HepG2 (cell line): ENCODE results near the gene PIM3. TPM values are rescaled to one million over a fixed set of nuclear protein-coding genes. Genes with fewer than 3 reads are reported as not detected.

ENCODE experiments used
- ASH2L ChIP-seq: fragments of 300-600, 200-600 bp; sonication (generic); IDR thresholded peaks from 2 replicates; pipeline ENCODE4 v1.7.0; 2017; ENCODE audit warnings: low read depth, mild to moderate bottlenecking, moderate library complexity, mixed read lengths, low read length; ENCODE audit not compliant: insufficient read length
- ATF1 ChIP-seq: IDR thresholded peaks from 2 replicates; pipeline ENCODE4 v1.6.1; 2016; ENCODE audit warnings: mild to moderate bottlenecking, control low read depth
- CBFB ChIP-seq: sonication (generic); formaldehyde crosslinking; IDR thresholded peaks from 2 replicates; pipeline ENCODE4 v1.4.0; 2020; ENCODE audit warnings: missing genetic modification reagents
- ETV6 ChIP-seq: sonication (generic); formaldehyde crosslinking; conservative IDR thresholded peaks from 2 replicates; pipeline ENCODE4 v1.4.0; 2020; ENCODE audit warnings: missing genetic modification reagents
- EZH2 ChIP-seq: conservative IDR thresholded peaks from 2 replicates; pipeline ENCODE4 v1.6.1; 2012; ENCODE audit warnings: mild to moderate bottlenecking, low read depth, low read length, moderate library complexity
- FOXK1 ChIP-seq: sonication (generic); formaldehyde crosslinking; IDR thresholded peaks from 2 replicates; pipeline ENCODE4 v1.4.0; 2020; ENCODE audit warnings: low read depth, missing genetic modification reagents, borderline replicate concordance
- KLF6 ChIP-seq: IDR thresholded peaks from 2 replicates; pipeline ENCODE4 v1.8.0; 2016; ENCODE audit warnings: missing biosample characterization, missing genetic modification reagents
- MIER3 ChIP-seq: IDR thresholded peaks from 2 replicates; pipeline ENCODE4 v1.6.1; 2016; ENCODE audit warnings: missing compliant biosample characterization, borderline replicate concordance
- NBN ChIP-seq: fragments of 450-650 bp; conservative IDR thresholded peaks from 2 replicates; pipeline ENCODE4 v1.6.1; 2017
- NFKBIZ ChIP-seq: IDR thresholded peaks from 2 replicates; pipeline ENCODE4 v1.6.1; 2018; ENCODE audit warnings: missing genetic modification reagents, missing compliant biosample characterization
- PAWR ChIP-seq: sonication (generic); formaldehyde crosslinking; IDR thresholded peaks from 2 replicates; pipeline ENCODE4 v1.4.0; 2020; ENCODE audit warnings: missing genetic modification reagents, mild to moderate bottlenecking, borderline replicate concordance
- POLR2AphosphoS2 ChIP-seq: IDR thresholded peaks from 2 replicates; pipeline ENCODE4 v1.6.1; 2011; ENCODE audit warnings: low read depth, low read length, improper control_type of control experiment
- RFX1 ChIP-seq: fragments of 450-650 bp; IDR thresholded peaks from 2 replicates; pipeline ENCODE4 v1.6.1; 2017
- RNF2 ChIP-seq: fragments of 450-650 bp; conservative IDR thresholded peaks from 2 replicates; pipeline ENCODE4 v1.6.1; 2016; ENCODE audit warnings: low read depth
- SKI ChIP-seq: fragments of 450-650 bp; IDR thresholded peaks from one replicate; pipeline ENCODE4 v1.6.1; 2018; ENCODE audit warnings: mild to moderate bottlenecking; ENCODE audit not compliant: partially characterized antibody
- ZNF367 ChIP-seq: sonication (generic); formaldehyde crosslinking; IDR thresholded peaks from 2 replicates; pipeline ENCODE4 v1.4.0; 2020; ENCODE audit warnings: missing genetic modification reagents, borderline replicate concordance
- ZNF552 ChIP-seq: sonication (generic); formaldehyde crosslinking; IDR thresholded peaks from 2 replicates; pipeline ENCODE4 v1.9.0; 2022; ENCODE audit warnings: missing genetic modification reagents, mild to moderate bottlenecking, borderline replicate concordance
- ZNF678 ChIP-seq: sonication (generic); formaldehyde crosslinking; IDR thresholded peaks from 2 replicates; pipeline ENCODE4 v1.4.0; 2020; ENCODE audit warnings: mild to moderate bottlenecking, missing genetic modification reagents
- ZSCAN21 ChIP-seq: sonication (generic); formaldehyde crosslinking; IDR thresholded peaks from 2 replicates; pipeline ENCODE4 v1.8.0; 2022; ENCODE audit warnings: mild to moderate bottlenecking, missing genetic modification reagents, moderate library complexity, borderline replicate concordance
- polyA plus RNA-seq, 8 experiments: library from polyadenylated mRNA; depleted of rRNA in 3 of 8; stranded (reverse) in 7 of 8; unstranded in 1 of 8; fragments of >200 nt; fragmentation: Illumina TruSeq in 4 of 8; extraction: Trizol in 4 of 8; gene quantifications; 2 replicates each; pipeline versions ENCODE4 v1.2.1 to v1.2.3, GENCODE V29; 2011 to 2016; ENCODE audit warnings: low read depth in 4 of 8, missing spikeins in 1 of 8, mixed read lengths in 1 of 8; ENCODE audit not compliant: insufficient read depth in 1 of 8
- total RNA-seq, 5 experiments: library from RNA; depleted of rRNA; stranded (reverse); fragments of >200 nt; fragmentation: Illumina TruSeq; extraction: Trizol; gene quantifications; 2 replicates each; pipeline ENCODE4 v1.2.3, GENCODE V29; 2016; ENCODE audit warnings: low read depth in 1 of 5
- TF ChIP-seq, protein P1 (sequence below): sonication (generic); formaldehyde crosslinking; IDR thresholded peaks from 2 replicates; pipeline ENCODE4 v1.8.0; 2022; ENCODE audit warnings: low read depth, missing genetic modification reagents
- TF ChIP-seq, protein P2 (sequence below): sonication (generic); formaldehyde crosslinking; conservative IDR thresholded peaks from 2 replicates; pipeline ENCODE4 v1.8.1; 2023; ENCODE audit warnings: missing genetic modification reagents
- TF ChIP-seq, protein P3 (sequence below): sonication (generic); formaldehyde crosslinking; IDR thresholded peaks from 2 replicates; pipeline ENCODE4 v1.5.1; 2020; ENCODE audit warnings: missing genetic modification reagents, mild to moderate bottlenecking, borderline replicate concordance
- TF ChIP-seq, protein P4 (sequence below), 2 experiments: IDR thresholded peaks; 2 replicates each; pipeline ENCODE4 v1.6.1; 2011 to 2012; ENCODE audit warnings: low read length in 2 of 2, borderline replicate concordance in 1 of 2, low read depth in 1 of 2, mild to moderate bottlenecking in 1 of 2, moderate library complexity in 1 of 2

Gene PIM3
- total and polyA plus RNA-seq, 2 of the 13 experiments (the other 11 are each of a cell fraction or from before 2014, with no cell fraction given), result 21.6 to 31.2 TPM

DNA sequence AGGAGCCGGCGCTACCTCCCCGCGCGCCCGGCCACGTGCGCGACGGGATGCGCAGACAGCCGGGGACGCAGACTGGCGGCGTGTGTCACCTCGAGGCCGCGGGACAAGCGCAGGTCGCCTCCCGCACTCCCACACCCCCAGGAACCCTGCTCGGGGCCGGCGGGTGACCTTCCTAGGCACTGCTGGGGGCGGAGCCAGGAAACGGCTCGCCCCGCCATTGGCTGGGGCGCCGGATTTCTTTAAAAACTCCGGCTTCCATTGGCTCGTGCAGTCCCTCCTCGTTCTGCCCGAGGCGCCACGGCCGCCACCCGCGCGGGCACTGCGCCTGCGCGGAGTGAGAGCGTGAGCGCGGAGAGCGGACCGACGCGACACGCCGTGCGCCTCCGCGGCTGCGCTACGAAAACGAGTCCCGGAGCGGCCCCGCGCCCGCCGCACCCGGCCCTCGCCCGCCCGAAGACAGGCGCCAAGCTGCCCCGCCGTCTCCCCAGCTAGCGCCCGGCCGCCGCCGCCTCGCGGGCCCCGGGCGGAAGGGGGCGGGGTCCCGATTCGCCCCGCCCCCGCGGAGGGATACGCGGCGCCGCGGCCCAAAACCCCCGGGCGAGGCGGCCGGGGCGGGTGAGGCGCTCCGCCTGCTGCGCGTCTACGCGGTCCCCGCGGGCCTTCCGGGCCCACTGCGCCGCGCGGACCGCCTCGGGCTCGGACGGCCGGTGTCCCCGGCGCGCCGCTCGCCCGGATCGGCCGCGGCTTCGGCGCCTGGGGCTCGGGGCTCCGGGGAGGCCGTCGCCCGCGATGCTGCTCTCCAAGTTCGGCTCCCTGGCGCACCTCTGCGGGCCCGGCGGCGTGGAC lies at the start of gene PIM3 (continued):
- TF ChIP-seq, protein P1, sequence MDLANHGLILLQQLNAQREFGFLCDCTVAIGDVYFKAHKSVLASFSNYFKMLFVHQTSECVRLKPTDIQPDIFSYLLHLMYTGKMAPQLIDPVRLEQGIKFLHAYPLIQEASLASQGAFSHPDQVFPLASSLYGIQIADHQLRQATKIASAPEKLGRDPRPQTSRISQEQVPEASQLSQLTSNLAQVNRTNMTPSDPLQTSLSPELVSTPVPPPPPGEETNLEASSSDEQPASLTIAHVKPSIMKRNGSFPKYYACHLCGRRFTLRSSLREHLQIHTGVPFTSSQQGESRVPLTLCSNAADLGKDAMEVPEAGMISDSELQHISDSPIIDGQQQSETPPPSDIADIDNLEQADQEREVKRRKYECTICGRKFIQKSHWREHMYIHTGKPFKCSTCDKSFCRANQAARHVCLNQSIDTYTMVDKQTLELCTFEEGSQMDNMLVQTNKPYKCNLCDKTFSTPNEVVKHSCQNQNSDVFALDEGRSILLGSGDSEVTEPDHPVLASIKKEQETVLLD (CRISPR knock-in tag), result peak; percentile 71; the same call in 1 of the 2 replicates
- TF ChIP-seq ZNF367 (peak; percentile 35; the same call in 1 of the 2 replicates), CBFB (CRISPR knock-in tag) (no peak), SKI (peak; percentile 93), MIER3 (CRISPR knock-in tag) (peak; percentile 85; the same call in 1 of the 2 replicates), ETV6 (0 out of 2 replicates have a peak, but pooled peaks have one; percentile 33), NFKBIZ (CRISPR knock-in tag) (0 out of 2 replicates have a peak, but pooled peaks have one; percentile 24), RNF2 (peak; percentile 27), ATF1 (CRISPR knock-in tag) (no peak), PAWR (CRISPR knock-in tag) (no peak), ASH2L (peak; percentile 16), RFX1 (no peak), NBN (no peak), EZH2 (no peak), ZNF552 (no peak; the same call in 1 of the 2 replicates), ZNF678 (CRISPR knock-in tag) (peak; percentile 66; the same call in 1 of the 2 replicates), POLR2AphosphoS2 (no peak), FOXK1 (CRISPR knock-in tag) (peak; percentile 54; the same call in 1 of the 2 replicates), KLF6 (no peak), ZSCAN21 (peak; percentile 81; the same call in 1 of the 2 replicates)
- TF ChIP-seq, protein P2, sequence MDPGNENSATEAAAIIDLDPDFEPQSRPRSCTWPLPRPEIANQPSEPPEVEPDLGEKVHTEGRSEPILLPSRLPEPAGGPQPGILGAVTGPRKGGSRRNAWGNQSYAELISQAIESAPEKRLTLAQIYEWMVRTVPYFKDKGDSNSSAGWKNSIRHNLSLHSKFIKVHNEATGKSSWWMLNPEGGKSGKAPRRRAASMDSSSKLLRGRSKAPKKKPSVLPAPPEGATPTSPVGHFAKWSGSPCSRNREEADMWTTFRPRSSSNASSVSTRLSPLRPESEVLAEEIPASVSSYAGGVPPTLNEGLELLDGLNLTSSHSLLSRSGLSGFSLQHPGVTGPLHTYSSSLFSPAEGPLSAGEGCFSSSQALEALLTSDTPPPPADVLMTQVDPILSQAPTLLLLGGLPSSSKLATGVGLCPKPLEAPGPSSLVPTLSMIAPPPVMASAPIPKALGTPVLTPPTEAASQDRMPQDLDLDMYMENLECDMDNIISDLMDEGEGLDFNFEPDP (CRISPR knock-in tag), result no peak
- TF ChIP-seq, protein P3, sequence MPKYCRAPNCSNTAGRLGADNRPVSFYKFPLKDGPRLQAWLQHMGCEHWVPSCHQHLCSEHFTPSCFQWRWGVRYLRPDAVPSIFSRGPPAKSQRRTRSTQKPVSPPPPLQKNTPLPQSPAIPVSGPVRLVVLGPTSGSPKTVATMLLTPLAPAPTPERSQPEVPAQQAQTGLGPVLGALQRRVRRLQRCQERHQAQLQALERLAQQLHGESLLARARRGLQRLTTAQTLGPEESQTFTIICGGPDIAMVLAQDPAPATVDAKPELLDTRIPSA, result no peak
- TF ChIP-seq, protein P4, sequence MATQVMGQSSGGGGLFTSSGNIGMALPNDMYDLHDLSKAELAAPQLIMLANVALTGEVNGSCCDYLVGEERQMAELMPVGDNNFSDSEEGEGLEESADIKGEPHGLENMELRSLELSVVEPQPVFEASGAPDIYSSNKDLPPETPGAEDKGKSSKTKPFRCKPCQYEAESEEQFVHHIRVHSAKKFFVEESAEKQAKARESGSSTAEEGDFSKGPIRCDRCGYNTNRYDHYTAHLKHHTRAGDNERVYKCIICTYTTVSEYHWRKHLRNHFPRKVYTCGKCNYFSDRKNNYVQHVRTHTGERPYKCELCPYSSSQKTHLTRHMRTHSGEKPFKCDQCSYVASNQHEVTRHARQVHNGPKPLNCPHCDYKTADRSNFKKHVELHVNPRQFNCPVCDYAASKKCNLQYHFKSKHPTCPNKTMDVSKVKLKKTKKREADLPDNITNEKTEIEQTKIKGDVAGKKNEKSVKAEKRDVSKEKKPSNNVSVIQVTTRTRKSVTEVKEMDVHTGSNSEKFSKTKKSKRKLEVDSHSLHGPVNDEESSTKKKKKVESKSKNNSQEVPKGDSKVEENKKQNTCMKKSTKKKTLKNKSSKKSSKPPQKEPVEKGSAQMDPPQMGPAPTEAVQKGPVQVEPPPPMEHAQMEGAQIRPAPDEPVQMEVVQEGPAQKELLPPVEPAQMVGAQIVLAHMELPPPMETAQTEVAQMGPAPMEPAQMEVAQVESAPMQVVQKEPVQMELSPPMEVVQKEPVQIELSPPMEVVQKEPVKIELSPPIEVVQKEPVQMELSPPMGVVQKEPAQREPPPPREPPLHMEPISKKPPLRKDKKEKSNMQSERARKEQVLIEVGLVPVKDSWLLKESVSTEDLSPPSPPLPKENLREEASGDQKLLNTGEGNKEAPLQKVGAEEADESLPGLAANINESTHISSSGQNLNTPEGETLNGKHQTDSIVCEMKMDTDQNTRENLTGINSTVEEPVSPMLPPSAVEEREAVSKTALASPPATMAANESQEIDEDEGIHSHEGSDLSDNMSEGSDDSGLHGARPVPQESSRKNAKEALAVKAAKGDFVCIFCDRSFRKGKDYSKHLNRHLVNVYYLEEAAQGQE (IDR thresholded peaks at IDR 0.05; ENCODE audit: borderline replicate concordance in 1 of 2, low read depth in 1 of 2, low read length in 2 of 2), result 0 out of 4 replicates have a peak, but pooled peaks of 1 of the 2 experiments have one; percentile 30
